DND-41 (cell line): Measurements from ENCODE around the gene JCAD.

Experiments
- EZH2 ChIP-seq: IDR thresholded peaks from 3 replicates; pipeline ENCODE4 v1.6.1; 2012; ENCODE audit warnings: borderline replicate concordance, low read depth, mild to moderate bottlenecking, moderate library complexity, low read length, inconsistent platforms; ENCODE audit not compliant: severe bottlenecking
- TF ChIP-seq, protein P1 (sequence below): IDR thresholded peaks from 2 replicates; pipeline ENCODE4 v1.5.1; 2012; ENCODE audit warnings: borderline replicate concordance, low read length, moderate library complexity, mild to moderate bottlenecking; ENCODE audit not compliant: poor library complexity, severe bottlenecking; ENCODE audit errors: extremely low read depth

DNA sequence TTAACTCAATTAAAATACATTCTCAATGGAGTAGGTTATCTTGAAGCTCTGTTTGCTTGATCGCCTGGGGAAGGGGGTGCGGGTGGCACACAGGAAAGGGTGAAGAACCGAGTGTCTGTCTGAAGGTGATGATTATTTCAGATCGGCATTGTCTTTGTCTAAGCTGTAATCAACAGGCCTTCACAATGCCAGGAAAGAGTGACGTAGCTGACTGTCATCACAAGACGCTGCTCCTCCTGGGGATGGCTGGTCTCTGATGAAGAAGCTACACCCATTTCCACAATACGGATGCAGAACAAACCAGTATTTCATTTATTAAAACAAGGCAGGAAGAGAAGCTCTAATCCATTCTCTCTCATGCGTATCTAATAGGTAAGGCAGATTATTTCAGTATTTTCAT is 19.4 kb downstream of the JCAD start:
- TF ChIP-seq, protein P1, sequence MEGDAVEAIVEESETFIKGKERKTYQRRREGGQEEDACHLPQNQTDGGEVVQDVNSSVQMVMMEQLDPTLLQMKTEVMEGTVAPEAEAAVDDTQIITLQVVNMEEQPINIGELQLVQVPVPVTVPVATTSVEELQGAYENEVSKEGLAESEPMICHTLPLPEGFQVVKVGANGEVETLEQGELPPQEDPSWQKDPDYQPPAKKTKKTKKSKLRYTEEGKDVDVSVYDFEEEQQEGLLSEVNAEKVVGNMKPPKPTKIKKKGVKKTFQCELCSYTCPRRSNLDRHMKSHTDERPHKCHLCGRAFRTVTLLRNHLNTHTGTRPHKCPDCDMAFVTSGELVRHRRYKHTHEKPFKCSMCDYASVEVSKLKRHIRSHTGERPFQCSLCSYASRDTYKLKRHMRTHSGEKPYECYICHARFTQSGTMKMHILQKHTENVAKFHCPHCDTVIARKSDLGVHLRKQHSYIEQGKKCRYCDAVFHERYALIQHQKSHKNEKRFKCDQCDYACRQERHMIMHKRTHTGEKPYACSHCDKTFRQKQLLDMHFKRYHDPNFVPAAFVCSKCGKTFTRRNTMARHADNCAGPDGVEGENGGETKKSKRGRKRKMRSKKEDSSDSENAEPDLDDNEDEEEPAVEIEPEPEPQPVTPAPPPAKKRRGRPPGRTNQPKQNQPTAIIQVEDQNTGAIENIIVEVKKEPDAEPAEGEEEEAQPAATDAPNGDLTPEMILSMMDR, result no peak
- TF ChIP-seq EZH2, result no peak
